ENCODE data around the gene KRTAP13-2.

KRTAP13-2 gene, protein sequence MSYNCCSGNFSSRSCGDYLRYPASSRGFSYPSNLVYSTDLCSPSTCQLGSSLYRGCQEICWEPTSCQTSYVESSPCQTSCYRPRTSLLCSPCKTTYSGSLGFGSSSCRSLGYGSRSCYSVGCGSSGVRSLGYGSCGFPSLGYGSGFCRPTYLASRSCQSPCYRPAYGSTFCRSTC

DNA sequence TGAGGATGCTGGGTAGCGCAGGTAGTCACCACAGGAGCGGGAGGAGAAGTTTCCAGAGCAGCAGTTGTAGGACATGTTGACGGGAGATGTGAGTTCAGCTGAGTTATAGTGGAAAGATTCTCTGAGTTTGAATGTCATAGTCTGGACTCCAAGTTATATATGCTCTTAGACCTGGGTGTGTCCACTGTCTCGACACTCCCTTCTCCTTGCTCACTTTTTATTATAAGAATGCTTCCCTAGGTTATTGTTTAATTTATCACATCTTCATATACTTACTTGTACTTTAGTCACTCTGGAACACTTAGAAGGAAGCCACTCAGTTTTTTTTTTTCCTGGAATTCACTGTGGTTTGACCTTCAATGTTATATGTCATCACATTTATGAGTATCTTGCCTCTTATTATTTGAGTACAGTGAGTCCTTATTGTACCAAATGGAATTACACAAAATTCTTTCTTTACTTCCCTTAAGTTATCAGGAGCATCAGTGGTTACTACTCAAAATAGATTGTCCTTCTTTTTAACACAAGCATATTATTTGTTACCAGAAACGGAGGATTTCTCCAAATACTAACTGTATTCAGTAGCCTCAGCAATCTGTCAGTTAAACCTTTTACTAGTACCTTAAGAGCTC lies at the start of gene KRTAP13-2:
KRTAP13-2 (minus strand) TSS at position 133 of the 632 bp plus-strand sequence; CDS start at position 75, 58 bp downstream.
- no peak for DNase-seq (ENCODE audit: low read depth)

DNA sequence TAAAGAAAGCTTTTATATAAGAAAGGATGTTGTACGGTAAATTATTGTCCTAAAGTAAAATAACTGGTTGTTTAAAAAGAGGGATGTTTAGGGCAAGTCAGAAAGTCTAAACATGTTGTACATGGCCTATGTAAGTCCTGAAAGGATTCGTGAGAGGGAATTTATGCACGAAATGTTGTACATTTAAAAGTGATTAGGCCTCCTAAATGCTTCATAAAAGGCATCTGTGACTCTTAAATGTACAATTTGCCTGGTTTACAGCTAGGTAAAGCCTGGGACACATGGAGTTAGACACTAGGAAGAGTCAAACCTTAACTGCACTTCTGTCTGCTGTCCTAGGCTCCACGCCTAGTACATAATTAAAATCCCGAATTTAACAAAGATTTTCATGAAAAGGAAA lies 43.9 kb upstream of the KRTAP13-2 start:
- no peak for DNase-seq (ENCODE audit: low read depth)

DNA sequence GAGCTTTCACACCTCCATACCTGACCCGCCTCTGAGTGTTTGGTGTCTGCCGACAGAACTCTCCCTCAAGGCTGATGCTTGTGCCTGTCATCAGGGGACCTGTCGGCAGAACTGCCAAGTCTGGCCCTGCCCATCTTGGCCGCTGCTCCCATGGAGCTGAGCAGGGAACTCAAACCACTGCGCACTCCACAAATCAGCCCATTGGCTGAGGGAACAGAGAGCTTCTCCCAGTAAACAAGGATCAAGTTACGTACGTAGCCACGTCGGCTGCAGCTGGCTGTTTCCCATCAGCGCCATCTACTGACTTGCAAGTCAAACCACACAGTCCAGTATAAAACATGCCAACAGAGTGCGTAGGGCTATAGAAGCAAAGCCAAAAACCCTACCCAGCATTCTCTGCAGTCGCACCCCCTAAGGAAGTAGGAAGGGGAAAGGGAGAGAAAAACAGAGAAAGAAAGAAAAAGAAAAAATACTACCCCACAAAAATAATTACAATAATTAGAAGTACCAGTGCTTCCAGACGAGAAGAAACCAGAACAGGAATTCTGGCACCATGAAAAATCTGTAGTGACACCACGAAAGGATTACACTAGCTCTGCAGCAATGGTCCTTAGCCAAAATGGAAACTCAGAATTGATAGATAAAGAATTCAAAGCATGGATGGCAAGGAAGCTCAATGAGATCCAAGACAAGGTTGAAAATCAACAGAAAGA lies 36.9 kb upstream of the KRTAP13-2 start:
- DNase-seq (ENCODE audit: low read depth) = peak; percentile 41

DNA sequence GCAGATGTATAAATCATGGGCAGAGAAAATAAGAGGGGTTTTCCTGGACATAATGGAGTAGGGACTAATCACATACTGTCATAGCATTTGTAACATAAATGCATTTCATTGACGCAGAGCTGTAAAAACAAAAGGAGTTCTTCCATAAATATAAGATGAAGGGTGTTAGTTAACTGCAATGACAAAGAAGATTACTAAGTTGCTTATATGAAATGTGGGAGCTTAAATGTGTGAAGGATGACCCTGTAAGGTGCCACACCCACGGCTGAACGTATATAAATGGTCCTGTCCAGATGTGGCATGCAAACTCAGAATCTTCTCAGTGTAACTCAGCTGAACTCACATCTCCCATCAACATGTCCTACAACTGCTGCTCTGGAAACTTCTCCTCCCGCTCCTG lies 23.7 kb upstream of the KRTAP13-2 start, which contains the start of gene KRTAP13-1:
KRTAP13-1 (plus strand) TSS at position 301 of the 400 bp plus-strand sequence; CDS start at position 357, 56 bp downstream.
- DNase-seq (ENCODE audit: low read depth) = no peak

DNA sequence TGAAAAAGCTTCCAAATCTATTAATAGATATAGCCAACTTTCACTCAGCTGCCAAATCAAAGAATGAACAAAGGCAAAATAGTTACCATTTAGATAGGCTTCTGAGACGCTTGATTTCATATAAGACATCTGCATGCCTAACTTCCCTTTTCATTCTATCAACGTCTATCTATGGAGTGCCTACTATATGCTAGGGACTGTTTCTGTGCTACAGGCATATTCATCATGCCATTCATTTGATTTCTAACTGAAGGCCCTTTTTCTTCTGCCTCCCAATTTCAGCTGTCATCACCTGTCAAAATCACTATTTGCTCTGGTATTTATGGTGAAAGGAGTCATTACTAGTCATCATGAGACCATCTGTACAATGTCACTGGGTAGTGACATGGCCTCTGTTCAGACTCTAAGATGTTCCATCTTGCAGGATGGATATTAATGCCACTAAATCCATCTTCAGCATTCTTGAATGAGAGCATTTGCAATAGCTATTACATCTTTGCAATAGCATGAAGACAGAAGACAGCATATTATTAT lies 19.5 kb upstream of the KRTAP13-2 start:
- no peak for DNase-seq (ENCODE audit: low read depth)

DNA sequence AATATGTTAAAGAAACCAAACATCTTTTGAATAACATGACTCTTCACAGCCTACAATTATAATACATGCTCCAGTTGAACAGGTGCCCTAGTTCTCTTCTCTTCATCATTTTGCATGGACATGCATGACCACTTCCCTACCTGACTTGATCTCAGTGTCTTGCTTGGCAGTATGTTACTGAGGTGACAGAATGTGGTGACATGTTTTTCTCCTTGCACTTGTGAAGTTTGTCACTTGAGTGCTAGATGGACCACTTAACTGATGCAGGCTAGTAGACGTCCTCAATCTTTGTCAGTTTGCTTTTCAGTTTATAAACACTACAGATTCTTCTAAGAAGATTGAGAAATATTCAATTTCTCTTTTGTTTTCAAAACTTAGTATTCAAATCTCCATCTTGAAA lies 10.1 kb upstream of the KRTAP13-2 start:
- no peak for DNase-seq (ENCODE audit: low read depth)

DNA sequence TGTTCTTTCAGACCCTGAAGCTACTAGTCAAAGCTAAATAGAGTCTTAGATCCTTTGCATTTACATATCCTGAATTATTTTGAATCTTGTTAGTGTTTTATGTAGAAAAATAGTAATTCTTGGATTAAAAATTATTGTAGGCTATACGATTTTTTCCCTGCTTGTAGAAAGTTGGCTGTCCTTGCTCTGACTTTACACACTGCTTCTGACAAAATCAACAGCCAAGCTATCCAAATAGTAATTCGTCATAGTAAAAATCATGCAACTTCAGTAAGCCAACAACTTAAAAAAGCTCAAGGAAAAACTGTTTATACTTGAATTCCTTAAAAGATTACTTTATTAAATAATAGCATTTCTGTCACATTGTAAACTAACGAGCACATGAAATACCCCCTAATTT lies 16.2 kb downstream of the KRTAP13-2 start:
- no peak for DNase-seq (ENCODE audit: low read depth)

DNA sequence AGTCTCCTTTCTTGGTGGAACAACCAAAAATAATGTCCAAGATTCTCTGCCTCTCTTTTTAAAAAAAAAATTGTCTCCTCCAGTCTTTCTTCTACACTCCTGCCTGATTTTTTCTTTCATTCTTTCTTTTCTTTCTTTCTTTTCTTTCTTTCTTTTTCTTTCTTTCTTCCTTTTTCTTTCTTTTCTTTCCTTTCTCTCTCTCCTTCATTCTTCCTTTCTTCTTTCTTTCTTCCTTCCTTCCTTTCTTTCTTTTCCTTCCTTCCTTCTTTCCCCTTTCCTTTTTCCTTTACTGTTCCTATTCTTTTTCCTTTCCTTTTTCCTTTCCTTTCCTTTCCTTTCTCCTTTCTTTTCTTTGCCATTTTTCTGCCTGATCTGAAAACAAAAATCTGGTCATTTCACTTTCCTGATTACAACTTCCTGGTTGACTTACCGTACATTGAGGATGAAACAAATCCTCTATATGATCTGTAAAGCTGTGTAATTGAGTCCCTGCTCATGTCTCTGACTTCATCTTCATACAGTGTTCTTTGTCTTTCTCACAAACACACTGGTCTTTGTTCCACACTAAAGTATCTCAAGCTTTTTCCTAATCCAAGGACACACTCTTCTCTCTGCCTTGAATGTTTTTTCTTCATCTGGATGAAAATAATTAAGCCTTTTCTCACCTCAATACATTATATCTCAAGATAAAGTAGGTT lies 17.6 kb downstream of the KRTAP13-2 start:
- no peak for DNase-seq (ENCODE audit: low read depth)

DNA sequence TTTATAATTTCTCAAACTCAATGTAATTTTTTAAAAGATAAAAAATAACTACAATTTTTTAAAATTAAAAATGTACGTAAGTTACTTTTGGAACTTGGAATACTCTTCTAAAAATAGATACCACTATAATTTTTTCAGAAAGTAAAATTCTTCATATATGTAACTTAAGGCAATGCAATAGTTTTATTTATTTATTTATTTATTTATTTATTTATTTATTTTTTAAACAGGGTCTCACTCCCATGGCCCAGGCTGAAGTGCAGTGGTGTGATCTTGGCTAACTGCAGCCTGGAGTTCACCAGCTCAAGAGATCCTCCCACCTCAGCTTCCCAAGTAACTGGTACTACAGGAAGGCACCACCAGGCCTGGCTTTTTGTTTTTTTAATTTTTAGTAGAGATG lies 20.5 kb downstream of the KRTAP13-2 start:
- DNase-seq (ENCODE audit: low read depth) = no peak

DNA sequence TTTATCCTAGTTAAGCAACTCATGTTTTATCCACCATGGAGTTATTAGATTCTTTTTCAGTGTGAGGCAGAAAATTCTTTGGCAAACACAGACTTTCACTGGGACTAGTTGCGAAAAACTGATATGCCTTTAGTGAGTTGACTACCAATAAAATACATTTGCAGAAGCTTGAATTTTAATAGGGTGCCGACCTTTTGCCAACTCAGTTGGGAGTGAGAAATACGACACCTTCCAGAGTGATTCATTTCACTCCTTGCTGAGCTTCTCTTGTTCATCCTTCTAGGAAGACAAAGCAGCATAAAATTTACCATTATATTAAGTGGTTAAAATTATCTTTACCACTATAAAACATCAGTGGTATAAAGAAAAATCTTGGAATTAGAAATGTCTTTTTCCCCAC lies 22.5 kb downstream of the KRTAP13-2 start:
- no peak for DNase-seq (ENCODE audit: low read depth)

DNA sequence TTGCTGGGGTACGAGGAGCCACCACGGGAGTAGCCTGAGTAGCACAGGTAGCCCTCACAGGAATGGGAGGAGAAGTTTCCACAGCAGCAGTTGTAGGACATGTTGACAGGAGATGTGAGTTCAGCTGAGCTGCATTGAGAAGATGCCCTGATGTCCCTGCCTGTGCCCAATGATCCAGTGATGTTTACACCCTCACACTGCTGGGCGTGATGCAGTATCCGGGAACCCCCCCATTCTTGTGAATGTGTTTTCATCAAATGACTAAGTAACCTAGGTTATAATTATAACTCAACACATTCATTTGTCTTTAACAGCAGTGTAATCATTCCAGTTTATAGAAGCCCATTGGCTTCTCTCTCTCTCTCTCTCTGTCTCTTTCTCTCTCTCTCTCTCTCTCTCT lies 23.6 kb downstream of the KRTAP13-2 start, which contains the start of gene KRTAP23-1:
KRTAP23-1 (minus strand) TSS at position 101 of the 400 bp plus-strand sequence; CDS start at position 101, 0 bp downstream.
- DNase-seq (ENCODE audit: low read depth) = no peak

DNA sequence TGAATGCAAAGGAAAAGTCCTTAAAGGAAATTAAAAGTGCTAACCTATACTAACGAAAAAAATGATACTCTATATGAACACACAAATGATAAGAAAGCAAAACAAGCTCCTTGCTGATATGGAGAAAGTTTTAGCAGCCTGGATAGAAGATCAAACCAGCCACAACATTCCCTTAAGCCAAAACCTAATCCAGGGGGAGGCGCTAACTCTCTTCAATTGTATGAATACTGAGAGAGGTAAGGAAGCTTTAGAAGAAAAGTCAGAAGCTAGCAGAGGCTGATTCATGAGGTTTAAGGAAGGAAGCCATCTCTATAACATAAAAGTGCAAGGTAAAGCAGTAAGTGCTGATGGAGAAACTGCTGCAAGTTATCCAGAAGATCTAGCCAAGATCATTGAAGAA lies 27.1 kb downstream of the KRTAP13-2 start:
- no peak for DNase-seq (ENCODE audit: low read depth)

DNA sequence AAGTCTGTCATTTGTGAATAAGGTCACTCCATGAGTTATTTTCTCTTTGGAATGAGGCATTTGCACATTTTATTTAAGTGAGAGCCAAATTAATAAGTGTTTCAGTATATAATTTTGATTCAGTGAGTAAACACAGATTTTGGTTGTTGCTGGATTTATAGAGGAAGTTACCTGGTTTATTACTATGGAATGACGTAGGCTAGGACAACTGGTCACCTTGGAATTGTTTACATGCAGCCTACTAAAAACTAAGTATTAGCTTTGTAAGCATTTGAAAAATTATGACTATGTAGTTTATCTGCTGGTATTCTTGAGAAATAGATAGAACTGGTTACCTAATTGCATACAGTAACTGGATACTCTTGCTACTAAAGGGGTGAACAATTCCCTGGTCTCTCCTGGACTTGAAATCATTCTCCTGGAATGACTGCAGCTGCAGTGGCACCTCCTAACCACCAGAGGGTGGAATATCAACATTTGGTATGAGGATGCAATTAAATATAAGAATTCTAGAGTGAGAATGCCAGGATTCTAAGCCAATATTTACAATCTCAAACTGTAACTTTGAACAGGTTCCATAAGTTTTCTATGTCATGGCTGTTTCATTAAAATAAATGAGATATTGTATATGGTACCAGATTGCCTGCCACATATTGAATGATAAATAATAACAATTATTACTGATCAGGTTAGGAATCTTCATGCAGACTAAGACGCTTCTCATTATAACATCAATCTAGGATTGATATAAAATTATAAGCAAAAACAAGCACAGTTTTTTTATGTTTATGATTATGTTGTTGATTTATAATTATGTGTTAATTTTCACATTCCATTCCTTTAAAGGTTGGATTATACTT lies 31.1 kb downstream of the KRTAP13-2 start:
- no peak for DNase-seq (ENCODE audit: low read depth)

DNA sequence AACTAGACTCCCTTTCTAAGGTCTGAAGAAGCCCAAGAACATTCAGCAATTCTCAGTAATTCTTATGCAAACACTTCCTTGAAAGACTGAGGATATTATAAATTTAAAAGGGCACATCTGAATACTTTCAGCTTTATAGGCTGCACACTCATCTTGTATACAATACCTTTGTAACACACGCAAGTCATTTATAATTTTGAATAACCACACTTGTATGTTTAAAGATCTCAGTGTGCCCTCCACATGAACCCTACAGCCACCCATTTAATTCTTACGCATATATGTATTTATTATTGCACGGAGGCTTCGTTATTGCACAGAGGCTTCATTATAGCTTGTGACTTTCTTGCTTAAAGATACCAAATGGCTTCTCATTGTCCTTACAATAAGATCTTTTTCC lies 33.4 kb downstream of the KRTAP13-2 start:
- DNase-seq (ENCODE audit: low read depth) = no peak

DNA sequence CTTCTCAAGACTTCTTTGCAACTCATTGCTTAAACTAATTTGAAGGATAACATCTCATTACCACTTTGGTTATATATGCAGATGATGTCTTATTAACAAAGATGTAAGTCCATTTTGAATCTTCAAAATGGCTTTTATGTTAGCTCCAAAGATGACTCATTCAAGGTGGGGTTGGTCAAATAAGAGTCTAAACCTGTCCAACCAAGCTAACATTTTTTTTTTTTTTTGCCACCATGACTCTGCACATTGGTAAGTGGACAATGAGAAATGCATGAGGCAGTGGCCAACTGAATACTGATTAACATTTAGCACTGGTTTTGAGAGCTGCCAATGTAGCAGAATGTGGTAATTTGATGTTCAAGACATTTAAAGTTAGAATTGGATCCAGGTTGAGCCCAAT lies 34.3 kb downstream of the KRTAP13-2 start:
- no peak for DNase-seq (ENCODE audit: low read depth)

DNA sequence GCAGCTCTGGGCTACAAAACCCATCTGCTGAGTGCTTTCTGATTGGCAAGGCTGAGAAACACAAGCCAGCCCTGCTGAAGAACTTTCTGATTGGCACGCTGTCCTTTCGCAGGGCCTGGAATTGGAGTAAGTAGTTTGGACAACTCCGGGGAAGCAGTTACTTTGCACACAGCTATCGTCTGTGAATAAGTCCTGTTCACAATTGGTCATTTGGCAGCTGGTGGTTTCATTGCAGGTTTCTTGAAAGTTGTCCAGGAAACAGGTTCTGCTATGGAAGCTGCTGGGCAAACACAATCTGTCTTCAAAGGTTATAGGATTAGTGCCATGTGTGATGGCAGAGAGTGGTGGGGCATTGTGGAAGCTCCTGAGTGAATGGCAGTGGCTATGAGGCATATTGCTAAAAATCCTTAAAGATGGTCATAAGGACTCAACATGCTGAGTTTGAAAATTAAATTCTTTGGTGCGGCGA lies 34.8 kb downstream of the KRTAP13-2 start, which contains the start of gene KRTAP27-1:
KRTAP27-1 (minus strand) TSS at position 419 of the 469 bp plus-strand sequence; CDS start at position 393, 26 bp downstream.
- DNase-seq (ENCODE audit: low read depth) = no peak

DNA sequence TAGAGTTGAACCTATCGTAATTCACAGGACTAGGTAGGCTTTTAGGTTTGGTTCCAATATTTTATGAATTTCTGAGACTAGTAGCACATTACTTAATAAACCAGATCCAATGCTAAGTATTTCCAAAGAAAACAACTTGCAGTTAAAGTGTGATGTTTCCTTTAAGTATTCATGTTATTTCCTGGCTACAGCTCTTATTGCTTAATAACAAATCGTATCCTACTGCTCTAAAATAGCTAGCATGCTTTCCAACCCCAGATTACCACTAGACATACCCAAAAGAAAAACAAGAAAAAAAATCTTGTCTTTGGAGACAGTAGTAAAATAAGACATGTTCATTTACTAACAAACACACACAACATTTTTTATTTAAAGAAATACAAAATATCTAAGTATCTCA lies 35.5 kb downstream of the KRTAP13-2 start:
- peak; percentile 45 for DNase-seq (ENCODE audit: low read depth)

DNA sequence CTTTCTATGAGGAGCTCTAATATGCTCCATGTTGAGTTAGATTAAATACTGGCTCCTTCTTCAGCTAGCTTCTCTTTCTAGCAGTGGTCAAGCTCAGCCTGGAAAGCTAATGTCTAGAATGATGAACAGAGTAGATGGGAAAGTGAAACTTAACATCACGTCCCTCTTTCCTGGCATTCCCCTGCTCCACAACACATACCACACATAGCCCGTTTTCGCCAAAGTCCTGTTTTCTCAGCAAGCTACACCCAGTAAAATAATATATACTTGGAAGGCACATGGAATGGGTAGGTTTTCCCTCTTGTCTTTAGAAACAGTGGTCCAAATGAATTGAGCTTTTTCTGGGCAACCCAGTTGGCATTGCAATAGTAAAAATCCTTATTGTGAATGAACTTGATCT lies 38.3 kb downstream of the KRTAP13-2 start:
- no peak for DNase-seq (ENCODE audit: low read depth)

DNA sequence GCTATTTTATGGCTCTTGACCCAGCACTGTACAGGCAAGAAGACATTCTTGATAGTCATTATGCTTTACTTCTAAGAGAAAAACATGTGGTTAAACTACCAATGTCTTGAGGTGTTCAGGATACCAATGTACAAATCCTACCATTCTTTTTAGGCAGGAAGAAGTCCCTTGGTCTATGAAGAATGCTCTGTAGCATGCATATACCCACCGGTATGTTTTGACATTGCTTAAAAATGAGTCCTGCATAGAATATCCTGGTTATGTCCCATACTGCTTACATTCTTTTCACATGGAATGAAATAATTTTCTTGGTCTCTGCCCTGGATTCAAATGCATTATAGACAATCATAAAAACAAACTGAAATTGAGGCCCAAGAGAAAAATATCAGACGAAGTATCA lies 39.4 kb downstream of the KRTAP13-2 start:
- no peak for DNase-seq (ENCODE audit: low read depth)

DNA sequence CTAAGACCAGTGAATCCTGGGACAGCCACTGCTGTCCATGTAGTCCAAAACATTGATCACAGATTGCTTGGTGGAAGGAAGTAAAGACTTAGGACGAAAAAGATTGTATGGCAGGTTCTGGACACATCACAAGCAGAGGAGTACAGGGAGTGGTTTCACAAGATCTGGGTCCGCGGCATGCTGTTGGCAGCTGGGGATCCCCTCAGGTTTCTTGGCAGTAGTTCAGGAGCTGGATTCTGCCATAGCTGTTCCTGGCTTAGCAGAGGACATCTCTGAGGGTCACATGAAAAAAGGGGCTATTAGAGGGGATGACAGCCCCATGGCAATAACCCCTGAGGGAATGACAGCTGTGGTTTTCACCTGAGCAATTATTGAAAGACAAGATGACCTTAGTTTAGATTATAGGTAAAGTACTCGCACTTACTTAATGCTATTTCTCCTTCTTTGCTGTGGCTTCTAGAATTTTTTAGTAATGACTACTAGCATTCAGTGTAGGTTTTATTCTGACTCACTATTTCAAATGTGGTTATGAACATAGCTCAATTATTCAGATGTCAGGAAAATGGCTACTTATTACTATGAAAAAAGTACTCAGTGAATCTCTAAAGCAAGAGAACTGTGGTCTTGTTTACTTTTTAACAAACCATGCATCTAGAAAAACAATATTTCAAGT lies 42.7 kb downstream of the KRTAP13-2 start:
- peak; percentile 28 for DNase-seq (ENCODE audit: low read depth)
